Urinary bladder (tissue), 4 donors: ENCODE results near the gene SRSF2. TPM values are rescaled to one million over a fixed set of nuclear protein-coding genes. Genes with fewer than 3 reads are reported as not detected.
A peak's percentile ranks its signal among the peaks of the same experiment; 100 is the strongest.
"Not testable (repeated sequence)": the region's sequence is repeated elsewhere in the genome, so short reads cannot be mapped to it uniquely, and the experiment has no call there.

Experiments
- DNase-seq: peaks from one replicate; pipeline ENCODE4 v3.0.0-alpha.2; 2015; ENCODE audit errors: extremely low spot score
- H3K27ac ChIP-seq: one replicate; pipeline ENCODE4 v1.5.1; 2013; ENCODE audit warnings: low read depth, mild to moderate bottlenecking, moderate library complexity
- H3K36me3 ChIP-seq: one replicate; pipeline ENCODE4 v1.6.1; 2013; ENCODE audit warnings: mild to moderate bottlenecking, moderate library complexity; ENCODE audit not compliant: insufficient read depth
- H3K4me1 ChIP-seq: one replicate; pipeline ENCODE4 v1.6.1; 2013; ENCODE audit warnings: mild to moderate bottlenecking, moderate library complexity; ENCODE audit not compliant: insufficient read depth
- H3K4me3 ChIP-seq: one replicate; pipeline ENCODE4 v1.5.1; 2013; ENCODE audit warnings: low read depth, low read length
- WGBS: extraction: QIAGEN DNeasy Blood & Tissue Kit; methylation state at CpG from one replicate; pipeline ENCODE4 v1.1.7; 2013; 5-methylcytosine and 5-hydroxymethylcytosine counted together
- polyA plus RNA-seq: library from polyadenylated mRNA; stranded (reverse); fragments of 200-250 nt; gene quantifications from one replicate; pipeline ENCODE4 v1.2.3, GENCODE V29; 2013
- total RNA-seq: library from RNA; depleted of rRNA; stranded (reverse); fragments of >200 nt; gene quantifications from one replicate; pipeline ENCODE4 v1.2.3, GENCODE V29; 2014
- donor health status: healthy with polysubstance abuse.
- donor health status: healthy.

The SRSF2 gene
- total and polyA plus RNA-seq, 2 donors: 134 to 148 TPM

DNA sequence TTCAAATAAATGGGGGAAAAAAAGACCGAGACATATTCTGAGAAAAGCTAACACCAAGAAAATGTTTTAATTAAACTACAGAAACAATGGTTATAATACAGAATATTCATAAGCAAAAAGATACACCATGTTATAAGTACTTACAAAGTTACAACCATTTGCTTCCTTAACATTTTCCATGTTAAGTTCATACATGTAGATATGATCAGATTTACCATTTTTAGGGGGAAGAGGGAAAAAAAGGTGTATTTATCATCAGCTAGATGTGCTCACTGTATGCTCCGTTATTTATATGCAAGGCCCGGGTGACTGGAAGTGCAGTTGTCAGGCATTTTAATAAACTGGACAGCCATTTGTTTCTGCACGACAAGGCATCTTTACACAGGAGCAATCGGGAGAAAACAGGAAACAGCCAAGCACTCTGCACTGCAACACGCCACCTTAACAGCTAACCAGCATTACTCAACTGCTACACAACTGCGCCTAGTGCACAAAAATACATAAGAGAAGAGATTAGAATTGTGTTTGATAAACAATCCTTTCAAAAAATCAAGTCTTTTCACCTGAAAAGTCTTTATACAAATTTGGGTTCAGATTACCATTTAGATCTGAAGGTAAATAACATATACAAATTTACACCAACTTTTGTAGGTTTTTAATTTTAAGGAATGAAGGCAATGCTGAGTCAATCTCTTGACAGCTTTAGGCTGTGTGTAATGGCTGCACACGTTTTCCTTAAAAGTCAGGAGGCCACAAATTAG lies 2.9 kb downstream of the SRSF2 start:
- 27% methylated on average over 8 of the region's 8 CpGs for WGBS
- H3K27ac ChIP-seq: peak overlapping the region; percentile 7
- H3K4me3 ChIP-seq: no peak overlapping the region
- H3K36me3 ChIP-seq: peaks cover 1% of the 10 kb centered on the region
- no peaks in the 10 kb centered on the region for H3K4me1 ChIP-seq
- DNase-seq: no peak

DNA sequence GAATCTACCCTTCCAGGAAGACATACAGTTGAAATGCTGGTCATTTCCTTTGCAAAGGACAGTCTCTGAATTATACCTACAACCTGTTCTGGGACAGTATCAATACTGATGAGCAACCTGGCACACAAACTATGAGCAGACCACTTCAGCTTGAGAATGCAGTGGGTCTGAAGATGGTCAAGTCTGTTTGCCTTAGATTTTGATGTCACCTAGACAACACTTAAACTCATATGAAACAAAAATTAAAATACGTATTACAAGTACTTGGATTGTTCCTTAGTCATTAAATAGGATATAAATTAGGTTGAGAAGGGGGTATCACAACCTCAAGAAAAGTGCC lies 3.5 kb downstream of the SRSF2 start:
- H3K4me1 ChIP-seq: no peaks in the 10 kb centered on the region
- no peak overlapping the region for H3K4me3 ChIP-seq
- H3K27ac ChIP-seq: no peak overlapping the region
- 66% methylated on average over 1 of the region's 1 CpG for WGBS
- peaks cover 1% of the 10 kb centered on the region for H3K36me3 ChIP-seq
- DNase-seq: no peak

DNA sequence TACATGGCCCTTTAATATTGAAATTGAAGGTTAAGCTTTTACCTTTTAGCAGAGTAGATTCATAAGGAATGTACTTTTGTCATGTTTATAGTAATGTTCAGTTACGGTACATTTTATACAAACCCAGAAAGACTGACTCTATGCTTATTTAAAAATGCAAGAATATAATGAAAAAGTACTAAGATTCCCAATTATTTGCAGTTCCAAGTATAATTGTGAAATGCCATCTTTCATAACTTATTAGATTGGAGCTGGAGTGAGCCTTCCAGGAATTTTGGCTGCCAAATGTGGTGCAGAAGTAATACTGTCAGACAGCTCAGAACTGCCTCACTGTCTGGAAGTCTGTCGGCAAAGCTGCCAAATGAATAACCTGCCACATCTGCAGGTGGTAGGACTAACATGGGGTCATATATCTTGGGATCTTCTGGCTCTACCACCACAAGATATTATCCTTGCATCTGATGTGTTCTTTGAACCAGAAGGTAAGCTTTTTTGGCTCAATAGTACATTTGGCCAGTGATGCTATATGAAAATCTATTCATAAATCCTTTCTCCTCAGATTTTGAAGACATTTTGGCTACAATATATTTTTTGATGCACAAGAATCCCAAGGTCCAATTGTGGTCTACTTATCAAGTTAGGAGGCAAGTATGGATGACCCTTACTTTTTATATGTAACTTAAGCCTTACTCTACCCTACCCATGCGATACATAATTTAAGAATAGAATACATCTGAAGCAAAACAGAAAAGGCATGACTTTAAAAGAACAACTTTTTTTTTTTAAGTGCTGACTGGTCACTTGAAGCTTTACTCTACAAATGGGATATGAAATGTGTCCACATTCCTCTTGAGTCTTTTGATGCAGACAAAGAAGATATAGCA lies 4.2 kb downstream of the SRSF2 start:
- WGBS: 49% methylated on average over 3 of the region's 3 CpGs
- Histone ChIP-seq H3K4me3 (no peak overlapping the region), H3K27ac (no peak overlapping the region), H3K4me1 (no peaks in the 10 kb centered on the region), H3K36me3 (peaks cover 1% of the 10 kb centered on the region)
- DNase-seq: no peak

DNA sequence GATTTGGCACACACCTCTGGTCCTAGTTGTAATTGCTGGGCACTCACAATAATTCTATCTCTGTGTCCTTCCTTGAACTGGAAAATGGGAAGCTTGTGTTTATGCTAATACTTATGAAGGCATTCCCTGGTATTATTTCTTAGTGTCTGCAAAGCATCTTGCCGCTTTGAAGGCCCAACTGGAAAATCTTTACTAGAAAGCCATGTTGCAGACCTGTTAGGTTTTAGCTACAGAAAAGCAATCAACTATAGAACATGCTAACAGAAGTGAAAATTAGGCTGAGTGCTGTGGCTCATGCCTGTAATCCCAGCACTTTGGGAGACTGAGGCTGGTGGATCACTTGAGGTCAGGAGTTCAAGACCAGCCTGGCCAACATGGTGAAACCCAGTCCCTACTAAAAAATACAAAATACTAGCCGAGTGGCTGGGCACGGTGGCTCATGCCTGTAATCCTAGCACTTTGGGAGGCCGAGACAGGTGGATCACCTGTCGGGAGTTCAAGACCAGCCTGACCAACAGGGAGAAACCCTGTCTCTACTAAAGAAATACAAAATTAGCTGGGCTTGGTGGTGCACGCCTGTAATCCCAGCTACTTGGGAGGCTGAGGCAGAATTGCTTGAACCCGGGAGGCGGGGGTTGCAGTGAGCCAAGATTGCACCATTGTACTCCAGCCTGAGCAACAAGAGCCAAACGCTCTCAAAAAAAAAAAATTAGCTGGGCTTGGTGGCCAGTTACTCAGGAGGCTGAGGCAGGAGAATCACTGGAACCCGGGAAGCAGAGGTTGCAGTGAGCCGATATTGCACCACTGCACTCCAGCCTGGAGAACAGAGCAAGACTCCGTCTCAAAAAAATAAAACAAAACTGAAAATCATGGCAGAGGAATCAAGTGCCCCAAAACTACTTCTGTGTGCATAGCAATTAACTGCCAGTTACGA lies 5.1 kb downstream of the SRSF2 start:
- H3K27ac ChIP-seq, DNase-seq, H3K4me1 ChIP-seq, H3K36me3 ChIP-seq, H3K4me3 ChIP-seq: not testable (repeated sequence)
- 84% methylated on average over 13 of the region's 13 CpGs for WGBS

DNA sequence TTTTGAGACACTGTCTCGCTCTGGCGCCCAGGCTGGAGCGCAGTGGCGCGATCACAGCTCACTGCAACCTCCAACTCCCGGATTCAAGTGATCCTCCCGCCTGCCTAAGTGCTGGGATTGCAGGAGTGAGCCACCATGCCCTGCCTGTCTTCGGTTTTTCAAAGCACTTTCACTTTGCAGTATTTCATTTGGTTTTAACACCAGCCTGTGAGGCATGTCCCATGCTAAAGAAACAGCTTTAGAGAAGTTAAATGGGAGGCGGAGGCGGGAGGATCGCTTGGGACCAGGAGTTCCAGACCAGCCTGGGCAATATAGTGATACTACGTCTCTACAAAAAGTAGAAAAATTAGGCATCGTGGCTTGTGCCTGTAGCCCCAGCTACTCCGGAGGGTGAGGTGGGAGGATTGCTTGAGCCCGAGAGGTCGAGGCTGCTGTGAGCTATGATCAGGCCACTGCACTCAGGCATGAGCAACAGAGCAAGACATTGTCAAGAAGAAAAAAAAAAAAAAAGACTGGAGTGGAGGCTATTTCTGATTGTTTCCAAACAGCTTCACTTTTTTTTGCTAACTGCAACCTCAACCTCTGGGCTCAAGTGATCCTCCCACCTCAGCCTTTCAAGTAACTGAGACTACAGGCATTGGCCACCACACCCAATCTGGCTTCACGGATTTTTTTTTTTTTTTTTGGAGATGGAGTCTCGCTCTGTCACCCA lies 9.2 kb downstream of the SRSF2 start:
- Histone ChIP-seq H3K36me3 (no peaks in the 10 kb centered on the region), H3K27ac (no peak overlapping the region), H3K4me3 (peak overlapping the region; percentile 89), H3K4me1 (no peaks in the 10 kb centered on the region)
- DNase-seq: no peak
- WGBS: 73% methylated on average over 18 of the region's 18 CpGs

DNA sequence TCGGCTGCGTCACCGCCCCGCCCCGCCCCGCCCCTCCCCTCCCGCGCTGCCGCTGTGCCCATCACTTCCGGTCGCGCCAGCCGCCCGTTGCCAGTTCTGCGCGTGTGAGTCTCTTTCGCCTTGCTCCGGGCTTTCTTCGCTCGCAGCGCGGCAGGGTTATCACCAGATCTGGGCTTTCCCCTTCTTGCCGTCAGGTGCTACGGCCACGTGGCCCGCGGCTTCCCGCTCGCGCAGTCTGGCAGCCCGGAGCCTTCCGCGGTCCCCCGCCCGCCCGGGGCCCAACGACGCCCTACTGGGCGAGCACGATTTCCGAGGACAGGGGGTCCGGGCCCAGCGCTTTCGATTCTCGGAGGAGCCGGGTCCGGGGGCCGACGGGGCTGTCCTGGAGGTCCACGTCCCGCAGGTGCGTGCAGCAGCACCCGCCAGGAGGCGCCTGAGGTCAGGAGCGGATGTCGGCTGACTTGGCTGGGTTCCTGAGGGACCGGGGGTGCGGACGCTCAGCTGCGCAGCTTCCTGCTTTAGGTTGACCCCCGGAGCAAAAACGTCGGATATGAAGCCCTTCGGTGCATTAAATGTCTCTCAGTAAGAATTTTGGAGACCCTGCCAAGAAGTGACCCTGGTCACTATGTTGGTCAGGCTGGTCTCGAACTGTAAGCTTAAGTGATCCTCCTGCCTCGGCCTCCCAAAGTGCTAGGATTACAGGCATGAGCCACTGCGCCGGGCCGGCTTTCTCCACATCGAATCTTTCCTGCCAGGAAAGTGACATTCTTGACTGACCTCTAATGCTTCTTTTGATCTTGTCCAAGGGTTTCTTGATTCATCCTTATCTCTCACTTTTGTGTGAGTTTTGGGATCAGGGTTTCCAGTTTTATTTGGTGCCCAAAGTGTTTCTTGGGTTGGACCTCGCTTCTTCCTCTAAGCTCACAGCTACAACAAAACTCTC lies 10.1 kb downstream of the SRSF2 start, which contains the start of gene METTL23:
Gene METTL23 (plus strand): TSS at position 64 of the 943 bp plus-strand sequence. CDS start 2,872 bp downstream, outside the sequence.
- no peak for DNase-seq
- under 1% methylated on average over 71 of the region's 71 CpGs for WGBS
- peaks cover under 1% of the 10 kb centered on the region for H3K4me1 ChIP-seq
- peaks cover under 1% of the 10 kb centered on the region for H3K36me3 ChIP-seq
- H3K27ac ChIP-seq: peak within 1 kb of the TSS; percentile 100
- H3K4me3 ChIP-seq: peak within 1 kb of the TSS; percentile 89

DNA sequence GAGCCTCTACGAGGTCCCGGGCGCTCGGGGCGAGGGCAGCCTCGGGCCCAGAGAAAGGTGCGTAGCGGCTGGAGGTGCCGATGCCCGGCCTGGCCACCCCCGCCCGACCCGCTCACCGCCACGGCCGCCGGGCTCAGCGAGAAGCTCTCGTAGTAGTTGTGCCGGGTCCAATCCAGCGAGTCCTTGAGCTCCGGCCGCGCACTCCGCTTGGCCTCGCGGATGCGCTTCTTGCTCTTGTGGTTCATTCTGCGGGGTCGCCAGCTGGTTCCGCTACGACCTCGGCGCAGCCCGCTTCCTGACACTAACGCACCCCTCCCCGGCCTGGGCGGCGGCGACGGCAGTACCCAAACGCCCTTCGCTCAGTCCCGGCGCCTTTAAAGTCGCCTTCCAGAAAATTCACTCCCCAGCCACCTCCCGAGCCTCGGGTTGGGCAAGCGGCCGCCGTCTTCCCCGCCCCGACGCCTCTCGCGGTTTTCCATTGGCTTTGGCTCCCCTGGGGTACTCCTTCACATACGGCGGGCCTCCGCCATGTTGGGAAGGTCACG lies 10.8 kb downstream of the SRSF2 start, which contains the start of gene JMJD6:
Gene JMJD6 (minus strand): TSS at position 376 of the 545 bp plus-strand sequence. CDS start 131 bp downstream, at position 245.
- H3K4me1 ChIP-seq: peaks cover 2% of the 10 kb centered on the region
- H3K4me3 ChIP-seq: peak within 1 kb of the TSS; percentile 89
- peak within 1 kb of the TSS; percentile 100 for H3K27ac ChIP-seq
- under 1% methylated on average over 60 of the region's 60 CpGs for WGBS
- H3K36me3 ChIP-seq: peaks cover 3% of the 10 kb centered on the region
- peak; percentile 88 for DNase-seq

DNA sequence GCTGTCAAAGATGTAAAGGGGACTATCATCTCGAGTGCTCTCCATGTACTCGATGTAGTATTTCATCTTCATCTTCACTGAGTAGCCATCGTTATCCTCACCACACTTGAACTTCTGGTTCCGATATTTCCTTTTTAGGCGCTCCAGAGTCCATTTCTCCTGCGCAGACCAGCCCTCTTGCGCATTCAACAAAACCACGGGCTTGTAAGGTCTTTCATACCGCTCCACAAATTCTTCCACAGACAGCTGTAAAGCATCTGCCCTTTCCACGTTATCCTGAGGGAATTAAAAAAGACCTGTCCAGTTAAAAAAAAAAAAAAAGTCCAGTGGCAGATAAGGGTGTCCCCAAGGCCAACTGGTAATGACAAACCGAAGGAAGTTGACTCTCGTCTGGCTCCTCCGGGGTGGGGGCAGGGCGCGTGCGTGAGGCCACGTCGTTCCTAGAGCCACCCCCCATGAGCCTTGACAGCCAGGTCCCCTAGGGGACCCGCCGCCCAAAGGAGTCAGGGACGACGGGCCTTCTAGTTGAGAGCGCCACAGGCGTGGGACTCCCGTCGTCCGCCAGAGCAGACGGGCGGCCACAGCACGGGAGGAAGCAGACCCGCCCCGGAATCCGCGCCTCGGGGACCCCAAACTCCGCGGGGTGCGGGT lies 11.4 kb downstream of the SRSF2 start:
- DNase-seq: no peak
- WGBS: 3% methylated on average over 38 of the region's 38 CpGs
- Histone ChIP-seq H3K4me1 (peaks cover 2% of the 10 kb centered on the region), H3K27ac (peak overlapping the region; percentile 96), H3K4me3 (peak overlapping the region; percentile 89), H3K36me3 (peaks cover 3% of the 10 kb centered on the region)

DNA sequence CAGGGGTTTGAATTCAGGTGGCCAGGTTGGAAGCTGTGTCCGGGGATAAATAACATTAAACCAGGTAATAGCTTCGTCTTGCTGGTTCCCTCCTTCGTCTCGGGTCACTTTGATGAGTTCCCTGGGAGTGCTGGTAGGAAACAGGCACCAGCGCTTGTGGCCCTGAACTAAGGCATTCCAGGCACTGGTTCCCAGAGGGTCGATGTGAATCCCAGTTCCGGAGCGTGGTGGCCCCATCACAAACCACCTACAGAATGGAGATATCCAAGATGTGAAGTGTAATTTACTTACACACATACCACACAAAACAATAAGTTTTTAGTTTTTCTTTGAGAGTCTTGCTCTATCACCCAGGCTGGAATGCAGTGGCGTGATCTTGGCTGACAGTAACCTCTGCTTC lies 13.3 kb downstream of the SRSF2 start:
- Histone ChIP-seq H3K27ac (no peak overlapping the region), H3K36me3 (peaks cover 3% of the 10 kb centered on the region), H3K4me1 (peaks cover 2% of the 10 kb centered on the region), H3K4me3 (no peak overlapping the region)
- WGBS: 96% methylated on average over 9 of the region's 9 CpGs
- no peak for DNase-seq

DNA sequence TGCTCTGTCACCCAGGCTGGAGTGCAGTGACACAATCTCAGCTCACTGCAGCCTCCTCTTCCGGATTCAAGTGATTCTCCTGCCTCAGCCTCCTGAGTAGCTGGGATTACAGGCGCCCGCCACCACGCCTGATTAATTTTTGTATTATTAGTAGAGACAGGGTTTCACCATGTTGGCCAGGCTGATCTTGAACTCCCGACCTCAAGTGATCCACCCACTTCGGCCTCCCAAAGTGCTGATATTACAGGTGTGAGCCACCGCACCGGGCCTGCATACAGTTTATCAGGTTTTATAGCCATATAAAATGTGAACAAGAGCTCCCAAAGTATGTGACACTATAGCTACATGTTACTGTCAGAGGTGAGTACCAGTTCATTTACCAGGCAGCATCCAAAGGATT lies 14.2 kb downstream of the SRSF2 start:
- not testable (repeated sequence) for H3K36me3 ChIP-seq, H3K27ac ChIP-seq, H3K4me1 ChIP-seq, H3K4me3 ChIP-seq, DNase-seq
- WGBS: 95% methylated on average over 8 of the region's 8 CpGs

DNA sequence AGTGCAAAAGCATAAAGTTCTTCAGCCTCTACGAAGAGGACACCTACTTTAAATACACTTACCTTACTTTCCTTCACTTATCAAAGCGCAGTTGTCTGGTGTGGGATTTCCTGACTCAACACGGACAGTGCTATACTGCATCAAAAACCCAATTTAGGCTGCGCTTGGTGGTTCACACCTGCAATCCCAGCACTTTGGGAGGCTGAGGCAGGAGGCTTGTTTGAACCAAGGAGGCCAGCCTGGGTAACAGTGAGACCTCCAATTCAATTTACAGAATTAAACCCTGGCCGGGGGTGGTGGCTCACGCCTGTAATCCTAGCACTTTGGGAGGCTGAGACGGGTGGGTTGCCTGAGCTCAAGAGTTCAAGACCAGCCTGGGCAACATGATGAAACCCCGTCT lies 14.9 kb downstream of the SRSF2 start:
- Histone ChIP-seq H3K27ac (no peak overlapping the region), H3K36me3 (peaks cover 3% of the 10 kb centered on the region), H3K4me3 (no peak overlapping the region), H3K4me1 (peaks cover 2% of the 10 kb centered on the region)
- WGBS: 92% methylated on average over 8 of the region's 8 CpGs
- no peak for DNase-seq
